GM10847 (cell line): ENCODE data around the gene SERP2.

Source experiments
- POLR2A ChIP-seq: IDR thresholded peaks from 2 replicates; pipeline ENCODE4 v1.6.1; 2011; ENCODE audit not compliant: insufficient read length; ENCODE audit errors: extremely low read depth

SERP2 gene

DNA sequence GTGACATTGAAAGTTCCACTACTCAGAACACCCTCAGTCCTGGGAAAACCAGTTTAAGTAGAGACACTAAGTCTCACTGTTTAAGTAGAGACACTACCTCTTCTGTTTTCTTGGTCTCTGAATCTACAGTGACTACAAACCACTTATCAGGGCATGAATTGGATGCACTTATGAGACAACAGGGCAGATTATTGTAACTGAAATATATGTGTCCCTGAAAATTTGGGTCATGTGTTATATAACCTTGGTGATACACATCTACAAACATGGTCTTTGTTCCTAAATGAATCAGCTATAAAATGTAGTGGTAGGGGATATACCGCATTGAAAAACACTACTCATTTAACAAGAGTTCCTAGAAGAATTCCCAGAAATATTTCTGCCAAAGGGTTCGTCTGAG lies 55.7 kb downstream of the SERP2 start:
- TF ChIP-seq POLR2A: no peak

DNA sequence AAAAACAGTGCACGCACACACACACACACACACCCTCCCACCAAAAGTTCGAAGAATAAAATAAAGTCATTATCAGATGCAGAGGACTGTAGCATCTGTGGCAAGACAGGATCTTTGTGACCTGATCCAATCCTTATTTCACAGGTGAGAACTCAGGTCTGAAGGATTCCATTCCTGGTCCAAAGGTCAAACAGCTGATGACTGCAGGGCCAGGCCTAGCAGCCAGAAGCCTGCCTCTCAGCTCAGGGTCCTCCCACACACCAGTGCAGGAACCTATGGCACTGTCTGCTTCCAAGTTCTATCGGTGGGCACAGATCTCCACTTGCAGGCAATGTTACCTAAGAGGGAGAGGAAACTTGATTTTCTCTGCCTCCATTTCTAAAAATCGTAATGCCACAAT lies 57.5 kb downstream of the SERP2 start:
- no peak for TF ChIP-seq POLR2A

DNA sequence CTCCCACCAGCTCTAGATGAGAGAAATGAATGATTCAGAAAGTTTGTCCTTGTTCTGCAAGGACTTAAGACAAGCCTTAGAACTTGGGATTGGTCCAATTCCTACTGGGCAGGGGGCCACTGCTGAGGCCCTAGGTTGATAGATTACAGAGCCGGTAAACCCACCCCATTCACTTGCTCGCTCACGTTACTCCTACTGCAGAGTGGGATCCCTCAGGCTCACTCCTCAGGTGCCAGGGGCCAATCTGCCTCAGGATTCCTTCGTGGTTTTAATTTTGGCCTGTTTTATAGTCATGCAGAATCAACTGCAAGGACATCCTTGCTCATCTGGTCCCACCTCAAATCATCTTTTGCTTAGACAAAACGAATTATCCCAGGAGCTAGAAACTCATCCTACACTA lies 59.0 kb downstream of the SERP2 start:
- TF ChIP-seq POLR2A: no peak

DNA sequence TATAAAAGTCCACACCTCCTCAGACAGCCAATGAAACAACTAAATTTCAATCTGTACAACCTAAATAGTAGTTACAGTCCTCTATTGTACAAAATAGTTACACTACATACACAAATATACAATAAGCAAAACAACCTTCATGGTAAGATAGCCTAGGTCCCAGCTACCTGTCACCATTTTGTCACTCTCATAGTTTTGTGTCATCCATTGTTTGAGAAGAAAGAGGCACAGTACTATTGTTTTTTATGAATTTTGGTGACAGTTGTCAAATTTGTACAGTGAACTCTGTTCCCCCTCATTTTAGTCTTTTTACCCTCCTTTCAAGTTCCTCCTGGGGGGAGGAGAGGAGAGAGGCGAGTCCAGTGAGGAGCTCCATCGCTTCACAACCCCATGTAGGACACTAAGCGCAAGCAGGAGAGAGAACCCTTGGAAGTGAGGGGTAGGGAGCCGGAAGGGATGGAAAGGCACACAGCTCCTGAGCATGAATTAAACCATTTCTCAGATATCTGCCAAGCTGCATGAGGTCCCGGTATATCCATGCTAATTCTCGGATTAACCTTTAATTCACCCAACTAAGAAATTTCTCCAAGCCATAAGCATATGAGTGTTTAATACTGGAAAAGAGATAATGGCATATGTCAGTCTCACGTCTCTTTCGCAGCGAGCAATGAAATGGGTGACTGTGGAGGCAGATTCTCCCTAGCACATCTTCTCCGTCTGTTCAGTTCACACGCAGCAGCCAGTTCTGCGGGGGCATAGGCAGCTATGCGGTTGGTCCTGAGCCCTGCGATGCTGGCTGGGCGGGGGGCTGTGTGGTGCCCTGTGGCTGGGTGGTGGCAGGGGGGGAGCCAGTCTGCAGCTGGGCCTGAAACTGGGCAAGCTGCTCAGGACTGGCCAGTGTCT lies 60.5 kb downstream of the SERP2 start:
- TF ChIP-seq POLR2A: no peak

DNA sequence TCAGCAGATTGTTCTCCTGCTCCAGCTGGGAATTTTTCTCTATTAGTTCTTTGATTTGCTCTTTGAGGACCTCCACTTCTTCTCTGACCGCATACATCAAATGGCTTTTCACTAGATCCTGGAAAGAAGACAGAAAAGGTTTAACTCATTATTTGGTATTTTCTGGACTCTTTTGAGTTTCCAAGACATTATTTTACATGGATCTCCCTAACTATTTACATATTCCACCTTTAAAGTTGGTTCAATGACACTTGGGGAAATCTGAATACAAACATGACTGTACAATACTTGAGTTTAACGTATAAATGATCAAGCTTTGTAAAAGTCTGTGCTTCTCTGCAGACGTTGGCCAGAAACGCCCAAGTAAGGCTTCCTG lies 61.1 kb downstream of the SERP2 start:
- TF ChIP-seq POLR2A: no peak

DNA sequence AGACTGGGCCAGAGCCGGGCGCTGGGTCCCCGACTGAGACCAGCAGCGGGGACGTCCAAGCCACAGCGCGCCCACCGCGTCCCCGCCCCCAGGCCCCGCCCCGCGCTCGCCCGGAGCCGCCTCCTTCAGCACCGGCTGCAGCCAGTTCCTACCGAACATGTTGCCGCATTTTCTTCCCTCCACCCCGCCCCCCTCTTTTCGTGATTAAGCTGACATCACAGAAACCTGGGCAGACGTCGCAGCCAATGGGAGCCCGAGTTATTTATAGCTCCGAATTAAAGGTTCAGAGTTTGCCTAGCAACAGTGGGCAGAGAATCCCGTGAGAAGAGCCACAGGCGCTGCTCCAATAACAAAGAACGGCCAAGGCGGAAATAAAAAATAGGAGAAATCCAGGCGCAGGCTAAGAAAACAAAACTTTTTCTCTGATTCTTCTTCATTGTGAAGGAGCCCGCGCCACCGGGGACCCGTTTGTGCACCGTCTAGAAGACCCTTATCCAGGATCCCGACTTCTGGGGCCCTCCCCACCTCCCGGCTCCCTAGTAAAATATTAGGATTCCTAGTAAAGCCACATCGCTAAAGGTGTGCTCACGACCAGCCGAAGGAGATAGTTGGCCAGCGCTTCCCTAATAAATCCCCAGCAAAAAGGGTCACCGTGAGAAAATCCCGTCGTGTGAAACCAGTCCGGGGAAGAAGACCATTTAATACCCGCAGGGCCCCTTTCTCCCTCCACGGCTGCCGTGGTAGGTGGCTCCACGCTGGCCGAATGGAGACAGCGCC lies 61.7 kb downstream of the SERP2 start:
- TF ChIP-seq POLR2A: no peak

DNA sequence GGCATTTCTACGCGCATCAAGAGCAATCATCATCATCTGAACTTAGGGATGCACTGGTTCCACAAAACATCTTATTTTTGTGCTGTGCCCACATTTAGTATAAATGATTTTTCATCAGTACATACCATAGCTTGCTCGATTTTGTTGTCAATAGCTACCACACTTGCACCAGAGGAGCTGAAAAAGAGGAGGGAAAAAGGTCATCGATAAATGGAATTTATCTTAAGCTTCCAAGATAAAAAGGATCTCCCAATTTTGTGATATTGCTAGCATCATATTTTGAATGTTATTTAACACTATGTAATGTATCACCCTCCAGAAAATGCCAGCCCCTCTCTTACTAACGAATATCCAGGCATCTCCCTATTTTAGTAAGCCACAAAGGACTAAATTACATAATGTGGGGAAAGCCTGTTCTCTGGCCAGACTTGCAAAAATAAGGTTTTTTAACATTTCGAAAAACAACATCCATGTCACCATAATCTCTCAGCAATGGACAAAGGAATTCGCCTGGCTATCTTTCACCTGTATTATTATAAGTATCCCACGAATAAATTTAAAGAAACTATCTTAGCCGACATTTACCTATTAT lies 62.4 kb downstream of the SERP2 start:
- no peak for TF ChIP-seq POLR2A

DNA sequence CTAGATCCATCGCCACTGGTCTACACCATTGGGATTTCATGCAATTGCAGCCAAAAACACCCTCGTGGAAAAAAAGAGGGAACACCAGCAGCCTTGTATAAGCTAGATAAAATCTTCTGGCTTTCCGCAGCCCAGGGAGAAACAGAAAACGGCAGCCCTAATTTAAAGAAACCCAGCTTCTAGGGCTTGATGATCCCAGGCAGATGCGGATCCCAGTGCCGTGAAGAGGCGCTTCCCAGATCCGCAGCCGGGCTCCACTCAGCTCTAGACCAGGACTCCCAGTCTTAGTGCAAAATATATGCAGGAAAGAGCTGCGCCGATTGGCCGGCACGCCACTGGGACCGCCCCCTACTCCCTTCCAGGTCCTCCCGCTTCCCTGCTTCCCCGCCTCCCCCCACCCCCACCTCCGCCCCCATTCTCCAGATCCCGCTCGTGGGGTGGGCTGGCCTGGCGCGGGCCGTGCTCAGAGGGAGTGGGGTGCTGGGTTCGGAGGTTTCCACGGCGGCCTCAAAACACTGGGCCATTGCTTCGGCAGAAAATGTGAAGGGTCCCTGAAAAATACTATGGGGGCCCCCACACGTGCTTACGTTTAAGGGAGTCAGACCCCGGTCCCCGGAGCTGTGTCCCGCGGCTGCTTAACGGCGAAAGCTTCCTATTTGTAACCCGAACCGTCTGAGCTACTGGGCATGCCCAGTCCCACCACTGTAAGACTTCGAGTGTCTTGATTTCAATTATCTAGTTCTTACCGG lies 63.1 kb downstream of the SERP2 start:
- TF ChIP-seq POLR2A: no peak

DNA sequence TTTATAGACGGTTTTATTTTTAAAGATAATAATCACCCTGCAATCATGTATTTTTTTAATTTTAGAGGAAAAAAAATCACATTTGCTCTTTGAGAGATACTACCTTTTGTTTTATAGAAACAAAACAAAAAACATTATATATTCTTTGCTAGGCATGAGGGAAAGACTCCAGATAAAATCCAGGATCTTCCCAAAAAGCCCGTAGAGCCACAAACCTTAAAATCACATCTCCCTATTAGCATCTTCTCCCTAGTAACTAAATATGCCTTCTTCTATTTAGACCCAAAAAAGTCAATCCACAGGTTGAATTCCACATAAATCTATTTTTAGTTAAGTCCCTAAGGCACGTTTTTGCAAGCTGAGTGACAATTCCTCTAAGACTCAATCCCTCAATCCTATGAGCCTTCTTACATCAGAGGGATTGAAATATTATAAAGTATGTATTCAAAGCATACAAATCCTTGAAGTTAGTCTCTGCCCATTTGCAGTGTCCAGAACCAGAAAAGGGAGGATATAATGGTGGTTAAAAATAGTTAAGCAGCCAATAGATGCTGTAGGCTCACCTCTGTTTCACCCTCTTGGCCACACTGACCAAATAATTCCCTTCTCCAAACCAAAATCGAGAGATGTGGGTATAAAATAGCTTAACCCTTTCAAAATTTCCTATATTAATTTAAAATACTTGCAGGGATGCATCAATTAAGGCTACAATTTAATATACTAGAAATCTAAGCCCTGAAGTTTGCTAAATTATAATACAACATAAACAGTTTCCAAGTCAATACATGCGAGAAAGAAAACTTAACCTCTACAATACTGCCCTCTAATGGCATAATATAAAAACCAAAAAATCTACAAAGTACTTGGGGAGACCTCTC lies 64.0 kb downstream of the SERP2 start:
- TF ChIP-seq POLR2A: no peak

DNA sequence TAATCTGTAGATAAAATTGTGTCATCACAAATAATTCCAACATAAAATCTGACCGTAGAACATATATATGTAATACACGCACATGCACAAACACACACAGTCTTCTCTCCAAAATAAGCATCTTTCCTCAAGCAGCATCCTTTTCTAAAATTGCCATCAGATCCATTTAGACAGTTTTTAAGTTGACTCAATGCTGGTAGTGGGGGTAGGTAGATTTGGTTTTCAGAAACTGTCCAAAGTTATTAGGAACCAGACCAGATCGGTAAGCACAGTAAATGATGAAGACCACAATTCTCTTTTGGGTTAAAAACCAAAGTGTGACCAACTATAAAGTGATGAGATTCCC lies 64.6 kb downstream of the SERP2 start:
- TF ChIP-seq POLR2A: no peak

DNA sequence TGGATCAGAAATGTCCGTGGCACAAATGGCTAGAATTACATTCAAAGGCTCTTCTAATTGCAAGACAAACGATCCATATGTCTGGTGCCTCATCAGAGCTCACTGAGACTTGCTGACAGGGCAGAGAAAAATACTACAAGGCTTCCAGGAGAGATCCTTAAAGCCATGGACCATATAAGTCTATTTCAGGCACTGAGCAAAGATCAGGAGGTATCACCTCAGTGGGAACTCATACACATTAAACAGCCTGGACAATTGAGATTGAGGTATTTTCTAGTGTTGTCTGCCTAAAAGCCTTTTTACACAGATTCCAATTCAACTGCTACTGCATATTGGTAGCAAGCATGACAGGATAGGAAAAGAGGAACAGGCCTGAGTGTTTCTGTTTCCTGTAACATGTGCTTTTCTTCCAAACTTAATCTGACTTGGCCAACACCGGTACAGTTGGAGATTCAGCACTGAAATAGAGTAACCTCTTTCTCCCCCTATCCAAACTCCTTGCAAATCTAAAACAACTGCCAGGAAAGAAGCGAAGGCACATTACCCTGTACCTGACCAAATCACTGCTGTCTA lies 65.9 kb downstream of the SERP2 start:
- no peak for TF ChIP-seq POLR2A

DNA sequence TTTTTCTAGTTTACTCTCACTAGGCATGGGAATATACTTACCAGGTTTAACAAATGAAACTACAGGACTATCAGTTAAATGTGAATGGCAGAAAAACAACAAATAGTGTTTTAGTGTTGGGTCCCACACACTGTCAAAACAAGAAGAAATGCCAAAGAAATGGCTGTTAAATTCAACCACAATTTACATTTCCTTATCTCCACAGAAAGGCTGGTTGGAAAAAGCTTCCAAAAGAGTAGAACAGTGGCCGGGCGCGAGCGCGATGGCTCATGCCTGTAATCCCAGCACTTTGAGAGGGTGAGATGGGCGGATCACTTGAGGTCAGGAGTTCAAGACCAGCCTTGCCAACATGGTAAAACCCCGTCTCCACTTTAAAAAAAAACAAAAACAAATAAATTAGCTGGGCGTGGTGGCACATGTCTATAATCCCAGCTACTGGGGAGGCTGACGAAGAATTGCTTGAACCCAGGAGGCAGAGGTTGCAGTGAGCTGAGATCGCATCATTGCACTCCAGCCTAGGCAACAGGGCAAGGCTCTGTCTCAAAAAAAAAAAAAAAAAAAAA lies 66.5 kb downstream of the SERP2 start:
- TF ChIP-seq POLR2A: no peak
